H1 (cell line): ENCODE measurements around the gene ANKRD17. TPM values are rescaled to one million over a fixed set of nuclear protein-coding genes. Genes with fewer than 3 reads are reported as not detected.

ENCODE experiments used
- CTCF ChIA-PET: fragments of 300-600 bp; sonication (Branson Sonifier 250); formaldehyde crosslinking; loops from one replicate; lab custom pipeline; 2021; ENCODE audit not compliant: partially characterized antibody; lab: Charles Lee
- POLR2A ChIA-PET: fragments of 300-600 bp; sonication (Branson Sonifier 250); formaldehyde crosslinking; loops from one replicate; lab custom pipeline; 2021; ENCODE audit warnings: inconsistent platforms; ENCODE audit not compliant: partially characterized antibody; lab: Charles Lee
- DNase-seq, 2 experiments: peaks; one replicate each; pipeline versions ENCODE4 v3.0.0 to v3.0.0-alpha.2; 2010 to 2022; ENCODE audit warnings: low spot score in 2 of 2, low read depth in 1 of 2, mixed read lengths in 1 of 2
- FAIRE-seq: peaks from 2 replicates; lab custom pipeline; 2011; peaks lifted over from hg19 to GRCh38; lab: Jason Lieb, UNC
- H2AFZ ChIP-seq: 2 replicates; pipeline ENCODE4 v1.8.1; 2012; ENCODE audit warnings: low read length, inconsistent platforms
- H2AK5ac ChIP-seq: 2 replicates; pipeline ENCODE4 v1.6.1; 2013; ENCODE audit warnings: low read depth, low read length
- H2BK120ac ChIP-seq: replicated peaks from 2 replicates; pipeline ENCODE3; 2013; ENCODE audit warnings: low read depth, low read length, inconsistent platforms
- H2BK12ac ChIP-seq: 2 replicates; pipeline ENCODE4 v1.6.1; 2013; ENCODE audit warnings: low read depth, low read length
- H2BK15ac ChIP-seq: 2 replicates; pipeline ENCODE4 v1.6.1; 2013; ENCODE audit warnings: low read length
- H2BK20ac ChIP-seq: 2 replicates; pipeline ENCODE4 v1.6.1; 2013; ENCODE audit warnings: low read length
- H2BK5ac ChIP-seq: 2 replicates; pipeline ENCODE4 v1.6.1; 2013; ENCODE audit warnings: low read depth, low read length
- H3K14ac ChIP-seq: 2 replicates; pipeline ENCODE4 v1.6.1; 2013; ENCODE audit warnings: inconsistent platforms; ENCODE audit not compliant: insufficient read length
- H3K18ac ChIP-seq: 2 replicates; pipeline ENCODE4 v1.6.1; 2013; ENCODE audit warnings: low read length; ENCODE audit errors: extremely low read depth
- H3K23ac ChIP-seq: 2 replicates; pipeline ENCODE4 v1.6.1; 2013; ENCODE audit warnings: inconsistent platforms; ENCODE audit not compliant: insufficient read length
- H3K23me2 ChIP-seq: 2 replicates; pipeline ENCODE4 v1.6.1; 2013; ENCODE audit warnings: low read depth, low read length
- H3K27ac ChIP-seq: 2 replicates; pipeline ENCODE4 v1.6.1; 2011; ENCODE audit warnings: low read depth, low read length, inconsistent platforms
- H3K27me3 ChIP-seq, 4 experiments: replicated peaks in 1 of 4; 1 replicate in 1 of 4; 2 replicates in 3 of 4; pipeline versions ENCODE4 v1.6.1 to v1.8.1; 2011 to 2013; ENCODE audit warnings: low read length in 3 of 4, mild to moderate bottlenecking in 3 of 4, inconsistent platforms in 2 of 4, mixed read lengths in 2 of 4, moderate library complexity in 1 of 4; ENCODE audit not compliant: control insufficient read depth in 3 of 4, insufficient read depth in 3 of 4; ENCODE audit errors: extremely low read depth in 1 of 4
- H3K36me3 ChIP-seq, 4 experiments: 2 replicates each; pipeline versions ENCODE4 v1.6.1 to v1.8.1; 2011 to 2013; ENCODE audit warnings: mild to moderate bottlenecking in 4 of 4, low read length in 3 of 4, moderate library complexity in 2 of 4, control low read depth in 1 of 4, inconsistent platforms in 1 of 4; ENCODE audit not compliant: insufficient read depth in 4 of 4, control insufficient read depth in 2 of 4
- H3K4ac ChIP-seq: replicated peaks from 2 replicates; pipeline ENCODE3; 2013; ENCODE audit warnings: low read length, low read depth, mixed read lengths, inconsistent platforms; ENCODE audit not compliant: insufficient read length
- H3K4me1 ChIP-seq, 4 experiments: replicated peaks in 1 of 4; 1 replicate in 1 of 4; 2 replicates in 3 of 4; pipeline versions ENCODE4 v1.6.1 to v1.8.1; 2011 to 2013; ENCODE audit warnings: low read length in 3 of 4, inconsistent platforms in 2 of 4, mixed read lengths in 1 of 4; ENCODE audit not compliant: insufficient read depth in 4 of 4, control insufficient read depth in 3 of 4
- H3K4me2 ChIP-seq, 2 experiments: 2 replicates each; pipeline versions ENCODE4 v1.6.1 to v1.8.1; 2011 to 2013; ENCODE audit warnings: low read depth in 2 of 2, low read length in 2 of 2, control low read depth in 1 of 2, inconsistent platforms in 1 of 2, mild to moderate bottlenecking in 1 of 2; ENCODE audit not compliant: insufficient read depth in 1 of 2
- H3K4me3 ChIP-seq, 4 experiments: fragments of 200-600, 300-600 bp in 1 of 4; sonication (generic), shearing (Covaris generic), sonication (Bioruptor Twin) in 1 of 4; 2 replicates each; pipeline versions ENCODE4 v1.5.1 to v1.8.1; 2011 to 2016; ENCODE audit warnings: low read length in 4 of 4, low read depth in 3 of 4, control low read depth in 2 of 4, inconsistent platforms in 2 of 4, mild to moderate bottlenecking in 2 of 4, mixed read lengths in 1 of 4, moderate library complexity in 1 of 4; ENCODE audit not compliant: insufficient read depth in 2 of 4; ENCODE audit errors: extremely low read depth in 1 of 4
- H3K56ac ChIP-seq: replicated peaks from 2 replicates; pipeline ENCODE3; 2013; ENCODE audit warnings: low read depth, mild to moderate bottlenecking, mixed read lengths, low read length, inconsistent platforms; ENCODE audit not compliant: insufficient read length
- H3K79me1 ChIP-seq: 2 replicates; pipeline ENCODE4 v1.6.1; 2013; ENCODE audit warnings: low read depth, low read length, control low read depth
- H3K79me2 ChIP-seq, 2 experiments: 2 replicates each; pipeline versions ENCODE4 v1.6.1 to v1.8.1; 2012 to 2013; ENCODE audit warnings: low read length in 2 of 2, mild to moderate bottlenecking in 2 of 2, inconsistent platforms in 1 of 2; ENCODE audit not compliant: insufficient read depth in 2 of 2, control insufficient read depth in 1 of 2
- H3K9ac ChIP-seq, 4 experiments: replicated peaks in 1 of 4; 1 replicate in 1 of 4; 2 replicates in 3 of 4; pipeline versions ENCODE4 v1.6.1 to v1.8.1; 2011 to 2013; ENCODE audit warnings: low read depth in 3 of 4, low read length in 3 of 4, control low read depth in 2 of 4, mild to moderate bottlenecking in 2 of 4, moderate library complexity in 2 of 4, inconsistent platforms in 1 of 4; ENCODE audit errors: extremely low read depth in 1 of 4
- H3K9me3 ChIP-seq, 2 experiments: 2 replicates each; pipeline versions ENCODE4 v1.6.1 to v1.8.1; 2012 to 2013; ENCODE audit warnings: mild to moderate bottlenecking in 2 of 2, moderate library complexity in 2 of 2, control low read depth in 1 of 2, inconsistent platforms in 1 of 2, low read depth in 1 of 2, low read length in 1 of 2, mixed read lengths in 1 of 2; ENCODE audit not compliant: insufficient read depth in 2 of 2
- H4K20me1 ChIP-seq, 2 experiments: replicated peaks in 1 of 2; 2 replicates each; pipeline versions ENCODE3 to v1.8.1; 2011 to 2013; ENCODE audit warnings: inconsistent platforms in 2 of 2, low read length in 2 of 2, mild to moderate bottlenecking in 1 of 2; ENCODE audit not compliant: insufficient read depth in 2 of 2, control insufficient read depth in 1 of 2
- H4K5ac ChIP-seq: 2 replicates; pipeline ENCODE4 v1.6.1; 2013; ENCODE audit warnings: low read length, low read depth, mixed read lengths, inconsistent platforms; ENCODE audit not compliant: insufficient read length
- H4K8ac ChIP-seq: 2 replicates; pipeline ENCODE4 v1.8.0; 2013; ENCODE audit warnings: mild to moderate bottlenecking, moderate library complexity, low read length, inconsistent platforms; ENCODE audit not compliant: insufficient read depth; ENCODE audit errors: extremely low read depth
- H4K91ac ChIP-seq: replicated peaks from 2 replicates; pipeline ENCODE3; 2013; ENCODE audit warnings: low read length, mixed read lengths, inconsistent platforms; ENCODE audit not compliant: insufficient read length
- CEBPB ChIP-seq: IDR thresholded peaks from 2 replicates; pipeline ENCODE4 v1.6.1; 2012; ENCODE audit warnings: low read depth, low read length
- CHD1 ChIP-seq: IDR thresholded peaks from 2 replicates; pipeline ENCODE4 v1.6.1; 2012; ENCODE audit warnings: low read depth, low read length, improper control_type of control experiment
- CTBP2 ChIP-seq: IDR thresholded peaks from 2 replicates; pipeline ENCODE4 v1.7.0; 2011; ENCODE audit warnings: borderline replicate concordance, mild to moderate bottlenecking, moderate library complexity, mixed read lengths, low read length; ENCODE audit not compliant: insufficient read depth, insufficient read length
- EP300 ChIP-seq, 2 experiments: IDR thresholded peaks; 1 replicate in 1 of 2; 2 replicates in 1 of 2; pipeline ENCODE4 v1.6.1; 2011 to 2012; ENCODE audit warnings: low read depth in 2 of 2, low read length in 2 of 2, mild to moderate bottlenecking in 2 of 2, borderline replicate concordance in 1 of 2, inconsistent platforms in 1 of 2, moderate library complexity in 1 of 2
- JUN ChIP-seq: IDR thresholded peaks from 2 replicates; pipeline ENCODE4 v1.6.1; 2011; ENCODE audit warnings: low read depth, mild to moderate bottlenecking, improper control_type of control experiment, low read length
- JUND ChIP-seq: IDR thresholded peaks from 2 replicates; pipeline ENCODE4 v1.6.1; 2011; ENCODE audit warnings: mild to moderate bottlenecking, improper control_type of control experiment, low read length
- NANOG ChIP-seq: IDR thresholded peaks from 2 replicates; pipeline ENCODE4 v1.6.1; 2011; ENCODE audit warnings: low read length, low read depth, mild to moderate bottlenecking, inconsistent platforms; ENCODE audit not compliant: insufficient read depth, poor library complexity, severe bottlenecking
- NRF1 ChIP-seq: IDR thresholded peaks from 2 replicates; pipeline ENCODE4 v1.6.1; 2011; ENCODE audit warnings: mild to moderate bottlenecking, low read depth, low read length, improper control_type of control experiment
- SP4 ChIP-seq: IDR thresholded peaks from 2 replicates; pipeline ENCODE4 v1.6.1; 2012; ENCODE audit warnings: low read length, inconsistent platforms
- SRF ChIP-seq: IDR thresholded peaks from 2 replicates; pipeline ENCODE4 v1.6.1; 2011; ENCODE audit warnings: mild to moderate bottlenecking, low read depth, low read length, moderate library complexity
- TAF7 ChIP-seq: optimal IDR thresholded peaks from 2 replicates; pipeline ENCODE3; 2011; ENCODE audit warnings: low read depth, mild to moderate bottlenecking, inconsistent platforms, low read length, moderate library complexity, borderline replicate concordance
- TBP ChIP-seq: IDR thresholded peaks from 2 replicates; pipeline ENCODE4 v1.6.1; 2011; ENCODE audit warnings: low read depth, low read length, improper control_type of control experiment
- WGBS, 2 experiments: shearing (Covaris generic) in 1 of 2; methylation state at CpG; one replicate each; pipeline versions ENCODE4 v1.1.6 to v1.1.7; 2013 to 2015; ENCODE audit warnings: low lambda C conversion rate in 2 of 2, mixed read lengths in 2 of 2, inconsistent platforms in 1 of 2, low coverage in 1 of 2, missing lambda C conversion rate in 1 of 2; ENCODE audit not compliant: insufficient replicate concordance in 2 of 2, insufficient coverage in 1 of 2, insufficient read length in 1 of 2; ENCODE audit errors: extremely low coverage in 1 of 2, missing lambda C conversion rate in 1 of 2; 5-methylcytosine and 5-hydroxymethylcytosine counted together
- polyA plus RNA-seq, 7 experiments: library from polyadenylated mRNA; depleted of rRNA in 3 of 7; stranded (reverse) in 5 of 7; unstranded in 2 of 7; fragments of >200 nt in 5 of 7; fragments of 200-250 nt in 2 of 7; gene quantifications; 1 replicate in 5 of 7; 2 replicates in 1 of 7; 4 replicates in 1 of 7; pipeline versions ENCODE4 v1.2.1 to v1.2.3, GENCODE V29; 2011 to 2013; ENCODE audit warnings: missing spikeins in 2 of 7, mixed read lengths in 2 of 7
- total RNA-seq: library from RNA; stranded (reverse); fragmentation: NEBNext Ultra II Directional; extraction: Animal tissue kit (Norgen Biotek cat#: 25700); gene quantifications from 2 replicates; pipeline ENCODE4 v1.2.1, GENCODE V29; 2021
- TF ChIP-seq, protein P1 (sequence below): IDR thresholded peaks from 2 replicates; pipeline ENCODE4 v1.6.1; 2012; ENCODE audit warnings: inconsistent platforms

ANKRD17 gene
- total and polyA plus RNA-seq, 2 of the 8 experiments (the other 6 are each of a cell fraction or from before 2014, with no cell fraction given) = 42.4 to 93.7 TPM

DNA sequence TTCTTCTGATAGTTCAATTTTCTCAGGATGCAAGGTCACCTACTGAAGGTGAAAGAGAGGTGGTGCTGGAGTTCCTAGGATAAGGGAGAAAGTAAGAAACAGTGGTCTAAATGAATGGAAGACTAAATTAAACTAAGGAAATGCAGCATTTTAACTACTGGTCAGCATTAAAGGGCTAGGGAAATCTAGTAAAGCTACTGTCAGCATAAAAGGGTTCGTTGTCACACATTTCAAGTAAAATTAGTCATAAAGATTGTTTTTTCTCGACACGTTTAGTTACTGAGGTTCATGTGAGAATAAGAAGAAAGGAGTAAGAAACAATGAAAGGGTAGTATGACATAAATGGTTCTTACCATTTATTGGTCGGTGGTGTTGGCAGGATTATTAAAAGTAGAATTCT is 149.1 kb downstream of the ANKRD17 start:
- no peak overlapping the region for H2AFZ ChIP-seq
- CTCF ChIA-PET = interaction anchor here (1.1 kb wide), 1 partner anchor 14 kb away, joined by 3 read pairs; no protein-coding TSS in a partner anchor
- TF ChIP-seq TBP = no peak
- no peak for TF ChIP-seq SP4
- TF ChIP-seq, protein P1, sequence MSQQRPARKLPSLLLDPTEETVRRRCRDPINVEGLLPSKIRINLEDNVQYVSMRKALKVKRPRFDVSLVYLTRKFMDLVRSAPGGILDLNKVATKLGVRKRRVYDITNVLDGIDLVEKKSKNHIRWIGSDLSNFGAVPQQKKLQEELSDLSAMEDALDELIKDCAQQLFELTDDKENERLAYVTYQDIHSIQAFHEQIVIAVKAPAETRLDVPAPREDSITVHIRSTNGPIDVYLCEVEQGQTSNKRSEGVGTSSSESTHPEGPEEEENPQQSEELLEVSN = no peak
- TF ChIP-seq CEBPB = no peak
- TF ChIP-seq TAF7 = no peak
- TF ChIP-seq NRF1 = no peak
- TF ChIP-seq CTBP2 = no peak
- no peak for TF ChIP-seq SRF
- TF ChIP-seq EP300 (IDR thresholded peaks at IDR 0.05; ENCODE audit: borderline replicate concordance in 1 of 2, low read depth in 2 of 2, low read length in 2 of 2) = no peak
- no peak for TF ChIP-seq JUND
- TF ChIP-seq CHD1 = no peak
- TF ChIP-seq JUN = no peak
- no peak for TF ChIP-seq NANOG

More for the DNA sequence above, 149.1 kb downstream of the ANKRD17 start:
- Histone ChIP-seq H3K4ac (no peak overlapping the region), H2BK12ac (no peak overlapping the region), H2BK5ac (no peak overlapping the region), H3K23me2 (no peaks in the 10 kb centered on the region), H4K20me1 (peaks cover 0 to 2% of the 10 kb centered on the region in 2 experiments), H3K27me3 (no peaks in the 10 kb centered on the region), H2BK20ac (no peak overlapping the region), H3K79me2 (no peaks in the 10 kb centered on the region), H3K27ac (no peak overlapping the region), H3K4me3 (no peak overlapping the region), H3K23ac (no peak overlapping the region), H3K4me1 (peaks cover 0 to 6% (median 0%) of the 10 kb centered on the region in 4 experiments; a peak in 1 of 7 replicates), H3K18ac (no peak overlapping the region), H2BK15ac (no peak overlapping the region), H3K4me2 (no peak overlapping the region), H2BK120ac (no peak overlapping the region), H3K56ac (no peak overlapping the region), H2AK5ac (no peak overlapping the region), H3K36me3 (peaks cover 2 to 37% (median 16%) of the 10 kb centered on the region in 4 experiments; a peak in 4 of 8 replicates), H4K91ac (no peak overlapping the region), H3K9ac (no peak overlapping the region), H3K79me1 (no peaks in the 10 kb centered on the region), H3K14ac (no peak overlapping the region), H4K5ac (no peak overlapping the region), H4K8ac (no peak overlapping the region), H3K9me3 (no peaks in the 10 kb centered on the region)
- 95% methylated on average over 4 of the region's 4 CpGs; no CpG with 5 or more reads in 1 of the 2 experiments for WGBS, 2 experiments
- POLR2A ChIA-PET = no interaction called here
- FAIRE-seq = no peak
- DNase-seq = no peak
